ENCODE data around the gene ARHGAP40.
A peak's percentile ranks its signal among the peaks of the same experiment; 100 is the strongest.

Gene ARHGAP40

GRCh38 chr20:38672504-38672903 lies 70.9 kb downstream of the ARHGAP40 start:
- Histone ChIP-seq H3K4me1 (ENCODE audit: insufficient read depth, insufficient read length) (peaks cover 8% of the 10 kb centered on the region), H3K9ac (ENCODE audit: insufficient read length, low read depth) (peak overlapping the region; percentile 34), H3K9me3 (ENCODE audit: insufficient read depth, low read length) (no peaks in the 10 kb centered on the region), H3K27me3 (ENCODE audit: insufficient read depth, insufficient read length) (peaks cover 73% of the 10 kb centered on the region), H3K36me3 (ENCODE audit: insufficient read depth, insufficient read length, low read length) (no peaks in the 10 kb centered on the region), H3K4me3 (ENCODE audit: insufficient read length, low read depth) (no peak overlapping the region)
- TF ChIP-seq SUZ12 (IDR thresholded peaks at IDR 0.05; ENCODE audit: extremely low read depth, insufficient read depth, insufficient read length) (no peak), YY1 (IDR thresholded peaks at IDR 0.05; ENCODE audit: insufficient read depth, insufficient read length) (no peak), ZNF274 (IDR thresholded peaks at IDR 0.05; ENCODE audit: low read depth, low read length) (no peak)
- no peak for DNase-seq (ENCODE audit: low read depth, low spot score)

GRCh38 chr20:38673261-38673660 lies 71.7 kb downstream of the ARHGAP40 start:
- Histone ChIP-seq H3K4me3 (ENCODE audit: insufficient read length, low read depth) (peak overlapping the region; percentile 71), H3K27me3 (ENCODE audit: insufficient read depth, insufficient read length) (peaks cover 72% of the 10 kb centered on the region), H3K9me3 (ENCODE audit: insufficient read depth, low read length) (no peaks in the 10 kb centered on the region), H3K9ac (ENCODE audit: insufficient read length, low read depth) (no peak overlapping the region), H3K4me1 (ENCODE audit: insufficient read depth, insufficient read length) (peaks cover 8% of the 10 kb centered on the region), H3K36me3 (ENCODE audit: insufficient read depth, insufficient read length, low read length) (no peaks in the 10 kb centered on the region)
- TF ChIP-seq ZNF274 (IDR thresholded peaks at IDR 0.05; ENCODE audit: low read depth, low read length) (no peak), YY1 (IDR thresholded peaks at IDR 0.05; ENCODE audit: insufficient read depth, insufficient read length) (no peak), SUZ12 (IDR thresholded peaks at IDR 0.05; ENCODE audit: extremely low read depth, insufficient read depth, insufficient read length) (no peak)
- peak; percentile 59 for DNase-seq (ENCODE audit: low read depth, low spot score)

- Histone ChIP-seq H3K4me3 (ENCODE audit: insufficient read length, low read depth) (peak overlapping the region; percentile 71), H3K9ac (ENCODE audit: insufficient read length, low read depth) (peak overlapping the region; percentile 79), H3K9me3 (ENCODE audit: insufficient read depth, low read length) (no peaks in the 10 kb centered on the region), H3K36me3 (ENCODE audit: insufficient read depth, insufficient read length, low read length) (no peaks in the 10 kb centered on the region), H3K4me1 (ENCODE audit: insufficient read depth, insufficient read length) (peaks cover 8% of the 10 kb centered on the region), H3K27me3 (ENCODE audit: insufficient read depth, insufficient read length) (peaks cover 70% of the 10 kb centered on the region)
- TF ChIP-seq SUZ12 (IDR thresholded peaks at IDR 0.05; ENCODE audit: extremely low read depth, insufficient read depth, insufficient read length) (no peak), YY1 (IDR thresholded peaks at IDR 0.05; ENCODE audit: insufficient read depth, insufficient read length) (no peak), ZNF274 (IDR thresholded peaks at IDR 0.05; ENCODE audit: low read depth, low read length) (no peak)
- peak; percentile 33 for DNase-seq (ENCODE audit: low read depth, low spot score)
Observed at GRCh38 chr20:38673725-38674091, 72.1 kb downstream of the ARHGAP40 start.

- DNase-seq (ENCODE audit: low read depth, low spot score) = peak; percentile 48
- no peaks in the 10 kb centered on the region for H3K9me3 ChIP-seq (ENCODE audit: insufficient read depth, low read length)
- no peaks in the 10 kb centered on the region for H3K36me3 ChIP-seq (ENCODE audit: insufficient read depth, insufficient read length, low read length)
- no peak for TF ChIP-seq YY1 (IDR thresholded peaks at IDR 0.05; ENCODE audit: insufficient read depth, insufficient read length)
- no peak for TF ChIP-seq ZNF274 (IDR thresholded peaks at IDR 0.05; ENCODE audit: low read depth, low read length)
- TF ChIP-seq SUZ12 (IDR thresholded peaks at IDR 0.05; ENCODE audit: extremely low read depth, insufficient read depth, insufficient read length) = no peak
- H3K27me3 ChIP-seq (ENCODE audit: insufficient read depth, insufficient read length) = peaks cover 69% of the 10 kb centered on the region
- peak overlapping the region; percentile 71 for H3K4me3 ChIP-seq (ENCODE audit: insufficient read length, low read depth)
- H3K9ac ChIP-seq (ENCODE audit: insufficient read length, low read depth) = peak overlapping the region; percentile 79
- H3K4me1 ChIP-seq (ENCODE audit: insufficient read depth, insufficient read length) = peaks cover 8% of the 10 kb centered on the region
Observed at GRCh38 chr20:38674092-38674764, 72.6 kb downstream of the ARHGAP40 start.

GRCh38 chr20:38674765-38675133 lies 73.1 kb downstream of the ARHGAP40 start:
- peaks cover 8% of the 10 kb centered on the region for H3K4me1 ChIP-seq (ENCODE audit: insufficient read depth, insufficient read length)

GRCh38 chr20:38676576-38676975 lies 75.0 kb downstream of the ARHGAP40 start:
- TF ChIP-seq SUZ12 (IDR thresholded peaks at IDR 0.05; ENCODE audit: extremely low read depth, insufficient read depth, insufficient read length) (no peak), YY1 (IDR thresholded peaks at IDR 0.05; ENCODE audit: insufficient read depth, insufficient read length) (no peak), ZNF274 (IDR thresholded peaks at IDR 0.05; ENCODE audit: low read depth, low read length) (no peak)
- DNase-seq (ENCODE audit: low read depth, low spot score) = no peak
- H3K27me3 ChIP-seq (ENCODE audit: insufficient read depth, insufficient read length) = peaks cover 65% of the 10 kb centered on the region
- H3K4me1 ChIP-seq (ENCODE audit: insufficient read depth, insufficient read length) = peaks cover under 1% of the 10 kb centered on the region
- H3K4me3 ChIP-seq (ENCODE audit: insufficient read length, low read depth) = no peak overlapping the region
- H3K9me3 ChIP-seq (ENCODE audit: insufficient read depth, low read length) = no peaks in the 10 kb centered on the region
- H3K9ac ChIP-seq (ENCODE audit: insufficient read length, low read depth) = no peak overlapping the region
- no peaks in the 10 kb centered on the region for H3K36me3 ChIP-seq (ENCODE audit: insufficient read depth, insufficient read length, low read length)

More at GRCh38 chr20:38674765-38675133, 73.1 kb downstream of the ARHGAP40 start:
- no peak for TF ChIP-seq YY1 (IDR thresholded peaks at IDR 0.05; ENCODE audit: insufficient read depth, insufficient read length)
- TF ChIP-seq SUZ12 (IDR thresholded peaks at IDR 0.05; ENCODE audit: extremely low read depth, insufficient read depth, insufficient read length) = no peak
- no peak for TF ChIP-seq ZNF274 (IDR thresholded peaks at IDR 0.05; ENCODE audit: low read depth, low read length)
- Histone ChIP-seq H3K27me3 (ENCODE audit: insufficient read depth, insufficient read length) (peaks cover 65% of the 10 kb centered on the region), H3K9me3 (ENCODE audit: insufficient read depth, low read length) (no peaks in the 10 kb centered on the region), H3K36me3 (ENCODE audit: insufficient read depth, insufficient read length, low read length) (no peaks in the 10 kb centered on the region), H3K4me3 (ENCODE audit: insufficient read length, low read depth) (peak overlapping the region; percentile 38), H3K9ac (ENCODE audit: insufficient read length, low read depth) (peak overlapping the region; percentile 62)
- no peak for DNase-seq (ENCODE audit: low read depth, low spot score)

- TF ChIP-seq YY1 (IDR thresholded peaks at IDR 0.05; ENCODE audit: insufficient read depth, insufficient read length) (no peak), SUZ12 (IDR thresholded peaks at IDR 0.05; ENCODE audit: extremely low read depth, insufficient read depth, insufficient read length) (no peak), ZNF274 (IDR thresholded peaks at IDR 0.05; ENCODE audit: low read depth, low read length) (no peak)
- peaks cover 69% of the 10 kb centered on the region for H3K27me3 ChIP-seq (ENCODE audit: insufficient read depth, insufficient read length)
- no peaks in the 10 kb centered on the region for H3K36me3 ChIP-seq (ENCODE audit: insufficient read depth, insufficient read length, low read length)
- DNase-seq (ENCODE audit: low read depth, low spot score) = no peak
- H3K9ac ChIP-seq (ENCODE audit: insufficient read length, low read depth) = no peak overlapping the region
- H3K9me3 ChIP-seq (ENCODE audit: insufficient read depth, low read length) = no peaks in the 10 kb centered on the region
- no peak overlapping the region for H3K4me3 ChIP-seq (ENCODE audit: insufficient read length, low read depth)
- H3K4me1 ChIP-seq (ENCODE audit: insufficient read depth, insufficient read length) = no peaks in the 10 kb centered on the region
Observed at GRCh38 chr20:38680500-38681306, 79.1 kb downstream of the ARHGAP40 start.
